Suppressor macrophage treated with lipopolysaccharide for 1 hour (primary cell): ENCODE measurements around the gene SHANK1.
A peak's percentile ranks its signal among the peaks of the same experiment; 100 is the strongest.

Experiments
- DNase-seq, 3 donors: peaks; one replicate each; pipeline ENCODE4 v3.0.0-alpha.2; 2020 to 2022

The SHANK1 gene

DNA sequence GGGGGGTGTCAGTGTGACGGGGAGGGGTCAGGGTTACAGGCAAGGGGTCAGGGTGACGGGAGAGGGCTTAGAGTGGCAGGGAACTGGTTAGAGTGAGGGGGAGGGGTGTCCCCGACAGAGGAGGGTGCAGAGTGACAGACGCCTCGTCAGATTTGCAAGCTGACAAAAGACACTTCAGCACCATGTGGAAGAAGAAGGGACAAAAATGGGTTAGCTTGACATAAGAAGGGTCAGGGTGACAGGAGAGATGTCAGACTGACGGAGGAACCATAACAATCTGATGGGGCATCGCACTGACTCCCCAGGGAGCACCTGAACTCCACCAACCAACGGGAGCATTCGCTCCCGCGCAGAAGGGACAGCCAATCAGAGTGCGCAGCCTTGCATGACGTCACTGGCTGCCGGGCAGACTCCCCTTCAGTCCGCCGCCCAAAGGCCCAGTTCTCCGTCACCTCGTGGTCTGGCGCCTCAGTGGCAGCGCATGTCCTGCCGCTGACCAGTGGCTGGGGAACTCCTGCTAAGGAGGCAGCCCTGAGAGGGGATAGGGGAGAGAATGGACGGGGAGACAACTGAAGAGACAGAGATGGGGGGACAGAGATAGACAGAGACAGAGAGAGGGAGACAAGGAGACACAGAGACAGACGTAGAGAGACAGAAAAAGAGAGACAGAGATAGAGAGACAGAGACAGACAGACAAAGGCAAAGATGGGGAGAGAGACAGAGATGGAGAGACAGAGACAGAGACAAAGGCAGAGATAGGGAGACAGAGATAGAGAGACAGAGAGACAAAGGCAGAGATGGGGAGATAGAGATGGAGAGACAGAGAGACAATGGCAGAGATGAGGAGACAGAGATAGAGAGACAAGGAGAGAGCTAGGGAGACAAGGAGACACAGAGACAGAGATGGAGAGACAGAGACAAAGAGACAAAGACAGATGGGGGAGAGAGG, 40.2 kb downstream of the SHANK1 start:
- peak; percentile 81 to 87 (median 83) for DNase-seq

DNA sequence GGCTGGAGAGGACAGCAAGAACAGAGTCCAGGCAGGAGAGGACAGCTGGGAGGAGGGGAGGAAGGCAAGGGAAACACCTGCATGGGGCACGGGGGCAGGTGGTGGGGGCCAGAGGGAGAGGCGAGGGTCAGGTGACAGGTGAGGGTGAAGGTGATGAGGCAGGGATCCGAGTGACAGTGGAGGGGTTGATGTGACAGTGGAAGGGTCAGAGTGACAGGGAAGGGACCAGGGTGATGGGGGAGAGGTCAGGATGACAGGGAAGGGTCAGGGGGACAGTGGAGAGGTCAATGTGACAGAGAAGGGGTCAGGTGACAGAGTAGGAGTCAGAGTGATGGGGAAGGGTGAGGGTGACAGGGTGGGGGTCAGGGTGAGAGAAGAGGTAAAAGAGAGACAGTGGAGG, 41.3 kb downstream of the SHANK1 start:
- no peak for DNase-seq

DNA sequence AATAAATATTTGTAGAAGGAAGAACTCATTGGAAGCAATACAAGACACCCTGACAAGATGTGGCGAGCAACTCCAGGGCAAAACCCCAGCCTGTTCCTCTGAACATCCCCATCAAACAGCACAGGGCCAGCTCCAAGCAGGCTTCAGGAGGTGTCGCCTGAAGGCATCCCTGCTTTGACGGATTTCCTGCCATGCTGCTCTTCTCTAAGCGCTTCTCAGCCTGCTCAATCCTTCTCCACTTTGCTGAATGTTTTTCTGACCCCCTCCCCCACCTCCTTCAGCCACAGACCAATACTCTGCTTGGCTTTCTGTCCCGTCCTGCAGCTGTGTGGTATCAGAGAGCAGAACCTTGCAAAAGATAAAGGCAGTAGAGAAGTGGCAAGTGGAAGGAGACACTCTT, 42.0 kb downstream of the SHANK1 start:
- no peak for DNase-seq

DNA sequence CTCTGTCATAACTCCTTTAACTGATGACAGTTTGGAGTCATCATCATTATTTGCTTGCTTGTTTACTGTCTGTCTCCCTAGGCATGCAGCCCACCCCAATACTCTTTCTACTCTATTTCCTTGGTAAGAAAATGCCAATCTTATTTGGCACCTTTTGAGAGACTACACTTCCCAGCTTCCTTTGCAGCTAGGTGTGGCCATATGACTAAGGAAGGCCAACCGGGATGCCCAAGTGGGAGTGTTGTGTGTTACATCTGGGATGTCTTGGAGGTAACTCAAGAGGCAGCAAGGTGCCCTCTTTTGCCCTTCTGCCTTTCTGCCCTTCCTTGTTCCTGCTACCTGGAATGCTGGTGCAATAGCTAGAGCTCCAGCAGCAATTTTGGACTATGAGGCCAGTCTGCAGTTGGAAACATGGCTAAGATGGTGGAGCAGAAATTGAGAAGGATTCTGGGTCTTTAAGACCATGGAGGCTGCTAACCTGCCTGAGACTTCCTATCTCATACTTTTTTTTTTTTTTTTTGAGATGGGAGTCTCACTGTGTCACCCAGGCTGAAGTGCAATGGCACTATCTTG, 42.9 kb downstream of the SHANK1 start:
- DNase-seq: no peak

DNA sequence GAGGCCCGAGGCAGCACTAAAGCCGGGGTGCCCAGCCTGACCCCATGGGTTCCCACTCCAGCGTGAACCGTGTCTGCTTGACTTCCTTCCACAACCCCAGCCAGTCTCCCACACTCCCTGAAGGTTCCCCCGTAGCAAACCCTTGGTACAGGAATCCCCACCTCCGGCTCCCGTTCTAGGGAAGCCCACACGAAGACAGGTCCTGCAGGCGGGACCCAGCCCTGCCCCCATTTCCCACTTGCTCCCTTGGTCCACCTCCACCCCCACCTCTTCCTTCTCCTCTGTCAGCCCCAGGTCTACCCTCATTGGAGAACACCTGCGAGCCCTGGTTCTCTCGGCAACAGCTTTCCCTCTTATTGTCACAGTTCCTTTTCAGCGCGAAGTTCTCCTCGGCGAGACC, 46.5 kb downstream of the SHANK1 start:
- DNase-seq: no peak

DNA sequence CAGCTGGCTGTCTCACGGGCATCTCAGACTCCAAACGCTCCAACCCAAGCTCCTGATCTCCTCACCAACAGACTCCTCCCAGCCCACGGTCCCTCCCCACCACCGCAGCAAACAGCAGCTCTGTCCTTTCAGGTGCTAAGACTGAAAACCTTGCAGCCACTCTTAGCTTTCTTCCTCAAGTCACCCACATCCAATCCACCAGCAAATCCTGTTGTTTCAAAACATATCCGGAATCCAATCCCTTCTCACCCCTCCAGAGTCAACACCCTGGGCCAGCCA, 49.6 kb downstream of the SHANK1 start:
- DNase-seq: no peak

DNA sequence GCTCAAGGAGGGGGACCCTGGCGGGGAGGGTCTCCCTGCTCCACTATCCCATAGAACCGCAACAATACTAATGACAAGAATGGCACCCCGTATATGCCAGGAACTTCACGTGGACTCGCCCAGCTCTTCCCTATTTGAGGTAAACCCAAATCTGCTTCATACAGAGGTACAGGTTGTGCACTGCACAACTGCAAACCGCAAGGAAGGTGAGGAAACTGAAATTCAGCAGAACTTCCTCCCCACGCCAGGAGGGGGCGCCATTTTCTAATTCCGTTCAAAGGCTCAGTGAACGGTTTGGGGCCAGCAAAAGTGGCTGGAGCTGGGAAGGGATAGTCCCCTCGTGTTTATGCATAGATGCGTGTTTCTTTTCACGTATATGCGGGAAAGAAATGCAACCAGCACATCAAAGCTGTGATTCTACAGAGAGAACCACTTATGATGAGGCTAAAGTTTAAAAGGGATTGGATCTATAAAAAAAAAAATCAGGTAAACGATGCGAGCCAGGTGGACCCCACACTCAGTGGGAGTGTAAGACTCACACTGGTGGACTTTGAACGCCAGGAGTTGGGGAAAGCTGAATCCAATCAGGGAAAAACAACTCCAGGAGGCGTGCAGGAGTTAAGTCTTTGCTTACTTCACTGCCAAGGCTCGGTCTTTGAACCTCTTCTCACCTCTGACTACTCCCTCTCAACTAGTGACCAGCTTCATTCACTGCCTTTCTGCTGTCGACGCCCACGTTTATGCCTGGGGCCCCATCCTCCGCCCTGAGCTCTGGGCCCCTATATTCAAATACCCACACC, 50.1 kb downstream of the SHANK1 start:
- DNase-seq: peak; percentile 50 to 74 (median 69)

DNA sequence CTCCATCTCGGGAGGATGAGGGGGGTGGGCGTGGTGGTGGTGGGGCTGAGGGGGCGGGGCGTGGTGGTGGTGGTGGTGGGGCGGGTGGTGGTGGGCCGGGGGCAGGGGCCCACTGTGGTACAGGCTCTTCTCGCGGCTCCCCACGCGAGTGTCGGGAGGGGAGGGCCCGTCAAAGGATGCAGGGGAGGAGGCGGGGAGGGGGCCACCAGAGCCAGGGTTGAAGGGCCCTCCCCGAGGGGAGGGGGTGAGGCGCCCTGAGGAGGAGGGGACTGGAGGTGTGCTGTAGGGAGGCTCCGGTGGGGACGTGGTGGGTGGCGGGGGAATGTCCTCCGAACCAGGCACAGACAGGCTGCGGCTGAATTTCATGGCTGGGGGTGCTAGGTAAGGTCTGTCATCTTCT, 50.7 kb downstream of the SHANK1 start:
- DNase-seq: no peak

DNA sequence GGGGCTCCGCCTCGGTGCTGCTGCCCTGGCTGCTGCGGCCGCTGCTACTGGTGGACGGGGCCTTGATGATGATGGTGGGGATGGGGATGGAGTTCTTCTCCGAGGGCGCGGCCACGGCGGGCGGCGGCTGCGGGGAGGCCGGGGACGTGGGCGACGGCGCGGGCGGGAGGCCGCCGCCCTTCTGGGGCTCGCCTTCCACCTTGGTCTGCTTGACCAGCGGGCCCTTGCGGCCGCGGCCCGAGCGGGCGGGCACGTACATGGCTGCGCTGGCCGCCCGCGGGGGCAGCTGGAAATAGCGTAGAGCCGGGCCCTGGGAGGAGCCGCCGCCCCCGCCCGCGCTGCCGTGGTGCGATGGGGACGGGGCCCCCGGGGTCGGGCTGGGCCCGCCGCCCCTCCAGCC, 51.2 kb downstream of the SHANK1 start:
- no peak for DNase-seq

DNA sequence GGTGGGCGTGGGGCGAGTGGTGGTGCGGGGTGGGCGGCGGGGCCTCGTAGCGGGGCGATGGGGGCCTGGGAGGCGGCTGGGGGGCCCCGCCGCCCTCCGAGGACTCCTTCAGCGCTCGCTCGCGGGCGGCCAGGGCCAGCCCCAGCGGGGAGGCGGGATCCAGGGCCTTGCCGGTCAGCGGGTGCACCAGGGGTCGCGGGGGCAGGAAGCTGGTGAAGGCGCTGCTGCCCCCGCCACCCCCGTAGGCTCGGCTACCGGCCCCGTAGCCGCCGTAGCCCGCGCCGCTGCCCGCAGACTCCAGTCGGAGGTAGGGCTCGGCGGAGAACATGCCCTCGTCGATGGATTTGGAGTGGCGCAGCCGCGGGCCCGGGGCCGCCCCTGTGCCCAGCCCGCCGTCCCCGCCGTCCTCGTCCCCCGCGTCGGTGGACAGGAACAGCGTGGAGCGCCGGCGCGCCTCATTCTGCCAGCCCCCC, 51.8 kb downstream of the SHANK1 start:
- DNase-seq: no peak

DNA sequence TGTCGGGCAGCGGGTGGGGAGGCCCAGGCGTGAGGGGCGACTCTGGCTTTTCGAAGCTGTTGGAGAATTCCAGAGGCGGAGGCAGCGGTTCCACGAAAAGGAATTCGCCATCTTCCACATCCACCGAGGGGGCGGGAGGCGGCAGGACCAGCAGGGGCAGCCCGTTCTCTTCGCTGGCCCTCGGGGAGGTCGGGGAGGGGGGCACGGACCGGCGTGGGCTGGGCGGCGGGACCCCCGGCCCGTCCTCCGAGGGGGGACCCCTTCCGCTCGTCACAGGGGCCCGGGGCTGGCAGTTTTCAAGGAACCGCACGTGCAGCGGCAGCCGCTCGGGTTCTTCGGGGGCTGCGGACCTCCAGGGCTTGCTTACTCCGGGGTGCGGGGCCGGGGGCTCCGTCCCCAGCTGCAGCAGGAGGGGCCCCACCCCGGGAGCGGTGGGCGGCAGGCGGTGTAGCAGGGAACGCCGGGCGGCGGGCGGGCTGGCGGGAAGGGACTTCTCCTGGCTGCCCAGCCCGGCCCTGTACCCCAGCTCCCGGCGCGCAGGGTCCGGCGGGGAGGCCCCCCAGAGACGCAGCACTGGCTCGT, 52.3 kb downstream of the SHANK1 start:
- no peak for DNase-seq

DNA sequence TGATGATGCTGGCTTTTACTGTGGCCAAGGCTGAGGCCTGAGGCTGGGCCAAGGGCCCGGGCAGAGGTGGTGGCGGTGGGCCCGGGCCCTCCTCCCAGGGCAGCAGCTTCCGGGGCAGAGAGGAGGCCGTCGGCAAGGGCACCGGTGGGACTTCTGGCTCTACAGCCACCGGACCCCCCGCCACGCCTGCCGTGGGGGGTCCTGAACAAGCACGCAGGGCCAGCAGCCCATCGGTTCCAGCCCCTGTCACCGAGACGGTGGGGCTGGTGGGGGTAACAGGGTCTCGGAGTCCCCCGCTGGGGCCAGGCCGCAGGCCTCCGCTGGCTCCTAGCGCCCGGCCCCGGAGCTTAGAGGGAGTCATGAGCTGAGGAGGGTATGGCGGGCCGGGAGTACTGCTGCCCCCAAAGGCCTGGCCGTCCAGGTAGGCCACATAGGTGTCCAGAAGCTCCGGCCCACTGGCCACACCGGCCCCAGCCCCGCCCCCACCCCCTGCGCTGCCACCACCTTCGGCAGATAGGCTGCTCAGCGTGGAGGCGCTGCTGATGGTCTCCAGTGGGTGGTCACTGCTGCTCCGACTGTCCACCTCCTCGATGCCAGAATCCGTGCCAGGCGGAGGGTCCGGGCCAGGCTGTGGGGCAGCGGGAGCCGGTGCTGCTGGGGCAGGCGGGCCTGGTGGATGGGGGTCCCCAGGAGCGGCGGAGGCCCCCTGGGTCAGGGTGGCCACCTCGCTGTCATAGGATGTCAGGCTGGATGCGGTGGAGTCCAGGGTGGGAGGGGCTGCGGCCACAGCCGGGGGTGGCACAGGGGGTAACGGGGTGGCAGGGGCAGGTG, 53.0 kb downstream of the SHANK1 start:
- DNase-seq: no peak

DNA sequence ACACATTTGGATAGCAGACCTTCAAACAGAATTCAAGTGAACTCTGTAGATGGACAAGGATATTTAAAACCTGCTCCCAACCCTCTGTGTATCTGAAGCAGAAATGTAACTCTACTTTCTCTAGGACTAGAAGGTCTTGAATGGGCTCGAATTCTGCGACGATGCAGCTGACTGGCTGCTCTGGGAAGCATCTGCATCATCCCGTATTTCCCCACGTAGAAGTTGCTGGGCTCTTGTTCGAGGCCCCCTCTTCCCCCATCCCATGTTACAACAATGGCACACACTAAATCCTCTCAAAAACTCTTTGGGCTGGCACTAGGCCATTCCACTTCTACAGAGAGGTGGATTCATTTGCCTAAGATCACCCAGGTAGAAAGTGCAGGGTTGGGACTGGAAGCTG, 55.4 kb downstream of the SHANK1 start:
- DNase-seq: no peak

DNA sequence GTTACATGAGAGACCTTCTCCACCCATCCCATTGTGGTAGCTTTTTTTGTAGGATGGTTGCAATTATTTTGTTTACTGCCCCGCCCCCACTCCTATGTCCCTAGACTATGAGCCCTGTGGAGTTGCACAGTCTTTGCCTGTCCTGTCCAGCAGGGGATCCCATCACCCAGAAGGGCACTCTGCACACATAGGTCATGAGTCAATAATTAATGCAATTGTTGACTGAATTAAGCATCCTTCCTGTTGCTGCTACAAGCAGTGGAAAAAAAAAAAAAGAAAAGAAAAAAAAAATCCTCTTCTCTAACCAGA, 56.2 kb downstream of the SHANK1 start:
- DNase-seq: peak in 1 of 3 donors; percentile 24

DNA sequence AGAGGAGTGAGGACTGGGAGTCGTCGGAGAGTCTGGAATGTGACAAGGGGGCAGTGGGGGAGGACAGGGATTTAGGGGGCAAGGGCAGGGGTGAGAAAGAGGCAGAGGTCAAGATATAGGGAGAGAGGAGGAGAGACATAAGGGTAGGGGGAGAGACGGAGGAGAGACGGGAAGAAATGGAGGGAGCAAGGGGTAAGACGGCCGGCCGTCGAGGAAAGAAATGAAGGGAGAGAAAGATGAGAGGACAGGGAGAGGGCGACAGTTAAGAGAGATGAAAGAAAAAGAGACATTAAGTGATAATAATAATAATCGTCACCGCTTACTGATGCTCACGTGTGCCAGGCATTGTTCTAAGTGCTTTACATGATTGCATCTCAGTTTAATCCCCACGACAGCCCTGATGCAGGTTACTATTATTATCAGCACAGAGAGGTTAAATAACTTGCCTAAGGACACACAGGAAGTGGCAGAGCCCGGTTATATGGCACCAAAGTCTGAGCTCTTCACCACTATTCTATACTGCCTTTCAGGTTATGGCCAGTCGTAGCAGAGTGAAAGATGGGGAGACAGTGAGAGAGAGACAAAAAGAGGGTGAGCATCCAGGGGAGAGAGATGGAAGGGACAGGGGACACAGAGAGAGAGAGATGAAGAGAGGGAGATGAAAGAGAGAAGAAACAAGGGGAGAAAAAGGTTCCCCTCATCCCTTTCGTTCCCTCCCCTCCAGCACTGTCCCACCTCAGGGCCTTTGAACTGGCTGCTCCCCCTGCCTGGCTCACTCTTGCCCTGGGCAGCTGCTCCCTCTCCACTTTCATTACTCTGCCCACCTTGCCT, 56.7 kb downstream of the SHANK1 start:
- no peak for DNase-seq

DNA sequence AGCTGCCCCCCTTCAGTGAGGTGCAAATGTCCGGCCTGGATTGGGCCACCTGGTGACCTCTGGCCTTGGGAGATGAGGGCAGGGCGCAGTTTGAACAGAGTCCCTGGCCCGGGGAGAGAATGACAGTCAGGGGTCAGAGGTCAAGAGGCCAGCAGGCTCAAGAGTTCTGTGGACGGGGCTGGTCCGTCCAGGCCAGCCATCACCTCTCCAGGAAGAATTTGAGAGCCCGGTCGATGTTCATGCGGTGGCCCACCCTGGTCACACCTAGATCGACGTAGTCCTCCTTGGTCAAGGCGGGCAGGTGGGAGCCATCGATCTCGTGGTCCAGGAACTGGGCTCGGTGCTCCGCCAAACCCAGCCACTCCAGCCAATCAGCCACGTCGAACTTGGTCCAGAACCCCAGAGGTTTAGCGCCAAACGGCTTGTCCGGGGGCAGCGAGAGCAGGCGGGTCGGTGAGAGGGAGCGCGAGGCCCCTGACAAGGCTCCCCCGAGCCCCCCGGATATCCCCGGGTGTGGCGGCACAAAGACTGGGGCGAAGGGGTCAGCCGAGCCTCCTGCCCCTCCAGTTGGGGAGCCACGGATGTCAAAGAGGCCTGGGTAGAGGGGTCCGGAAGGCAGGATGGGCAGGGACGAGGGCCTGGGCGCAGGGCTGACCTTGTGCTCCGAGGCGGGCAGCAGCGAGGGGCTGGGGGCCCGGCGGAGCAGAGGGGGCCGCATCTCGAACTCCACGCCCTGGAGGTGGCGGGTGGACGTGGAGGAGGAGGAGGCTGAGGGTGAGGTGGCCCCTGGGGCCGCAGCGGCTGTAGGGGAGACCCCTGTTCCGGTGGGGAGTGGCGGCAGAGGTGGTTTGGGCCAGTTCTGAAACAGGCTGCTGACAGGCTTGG, 57.6 kb downstream of the SHANK1 start:
- no peak for DNase-seq

DNA sequence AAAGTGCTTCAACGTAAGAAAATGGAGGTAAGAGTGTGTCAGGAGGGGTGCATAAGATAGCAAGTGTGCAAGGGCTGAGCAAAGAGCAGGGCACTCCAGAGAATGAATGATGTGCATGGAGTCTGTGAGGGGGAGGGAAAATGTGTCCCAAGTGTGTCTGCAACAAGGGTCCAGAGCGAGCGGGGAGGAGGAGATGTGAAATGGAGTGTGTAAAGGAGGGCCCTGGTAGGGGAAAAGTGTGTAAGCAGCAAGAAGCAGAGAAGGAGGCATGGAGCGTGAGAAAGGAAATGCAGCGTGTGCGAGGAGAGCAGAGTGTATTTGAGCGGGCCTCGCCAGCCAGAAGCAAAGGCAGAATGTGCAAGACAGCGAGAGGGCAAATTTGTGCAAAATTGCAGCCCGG, 58.6 kb downstream of the SHANK1 start:
- no peak for DNase-seq

DNA sequence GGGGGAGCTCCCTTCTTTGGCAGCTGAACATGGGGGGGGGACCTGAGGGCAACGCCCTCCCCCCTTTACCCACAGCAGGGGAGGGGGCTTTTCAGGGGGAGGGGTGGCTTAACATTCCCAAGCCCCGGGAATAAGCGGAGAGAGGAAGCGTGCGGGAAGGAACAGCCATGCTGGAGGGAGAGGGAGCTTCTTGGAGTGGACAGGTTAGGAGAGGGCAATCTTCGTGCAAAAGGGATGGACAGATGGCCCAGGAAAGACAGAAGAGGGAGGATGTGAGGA, 59.6 kb downstream of the SHANK1 start:
- no peak for DNase-seq

DNA sequence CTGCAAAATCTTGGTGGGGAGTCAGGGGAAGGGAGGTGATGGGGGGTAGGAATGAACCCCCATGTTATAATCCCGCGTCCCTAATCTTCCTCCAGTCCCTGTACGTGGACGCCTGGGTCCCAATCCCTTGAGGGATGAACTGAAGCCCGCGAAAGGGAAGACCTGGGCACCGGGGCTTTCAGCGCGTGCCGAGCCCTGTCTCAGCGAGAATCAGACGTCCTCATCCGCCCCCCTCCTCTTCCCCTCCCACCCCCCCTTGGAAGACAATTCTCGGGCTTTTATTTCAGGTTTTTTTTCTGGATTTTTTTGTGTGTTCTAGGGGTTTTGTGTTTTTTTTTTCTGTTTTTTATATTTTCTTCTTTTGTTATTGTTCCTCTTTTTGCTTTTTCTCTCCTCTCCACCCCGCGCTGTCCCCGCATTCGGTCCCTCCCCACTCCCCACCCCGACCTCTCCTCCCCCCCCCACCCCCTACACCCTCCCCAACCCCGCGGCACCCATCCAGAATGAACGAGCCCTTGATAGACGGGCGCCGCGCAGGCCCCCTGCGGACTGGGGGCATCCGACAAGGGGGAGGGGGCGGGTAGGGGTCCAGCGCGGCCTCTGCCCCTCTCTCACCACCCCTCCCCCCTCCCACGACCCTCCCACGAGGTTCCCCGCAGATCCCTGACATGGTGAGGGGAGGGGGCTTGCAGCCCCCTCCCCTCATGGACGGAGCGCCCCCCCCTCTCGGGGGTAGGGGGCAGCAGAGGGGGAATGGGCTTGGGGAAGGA, 60.1 kb downstream of the SHANK1 start:
- no peak for DNase-seq
